ENCODE results near the gene ABCC4.

ABCC4 gene

DNA sequence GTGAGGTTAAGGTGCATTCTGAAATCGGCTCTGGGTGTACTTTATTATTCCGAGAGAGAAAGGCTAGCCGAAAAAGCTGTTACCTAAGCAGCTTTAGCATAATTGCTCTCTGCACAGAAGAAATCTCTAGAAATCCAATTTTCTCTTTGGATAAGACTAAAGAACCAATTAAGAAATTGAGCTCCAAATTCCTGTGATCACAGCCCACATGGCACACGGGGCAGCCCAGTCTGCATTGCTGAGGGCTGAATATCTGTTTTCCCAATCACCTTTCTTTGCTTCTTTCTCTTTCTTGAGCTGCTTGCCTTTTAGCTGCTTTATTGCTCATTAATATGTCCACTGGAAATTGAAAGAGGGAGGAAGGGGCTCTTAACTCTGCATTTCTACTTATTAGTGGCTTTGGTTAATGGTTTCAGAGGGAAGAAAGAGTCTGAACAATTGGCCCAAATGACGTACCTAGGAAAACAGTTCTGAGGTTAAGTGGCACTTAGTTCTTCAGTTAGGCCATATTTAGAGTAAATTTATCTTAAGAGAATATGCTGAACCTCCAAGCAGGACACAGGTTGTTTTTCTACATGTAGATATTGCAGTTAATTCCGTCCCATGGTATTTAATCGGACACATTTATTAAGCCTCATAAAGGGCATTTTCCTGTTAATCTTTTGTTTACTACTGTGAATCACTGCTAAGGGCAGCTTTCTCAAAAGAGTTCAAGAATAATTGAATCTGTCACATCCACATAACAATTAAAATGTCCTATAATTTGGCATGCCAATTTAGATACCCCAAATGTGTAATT is 265.7 kb downstream of the ABCC4 start:
- DNase-seq: no peak

- DNase-seq: no peak
These were observed 267.4 kb downstream of the ABCC4 start for GRCh38 chr13:95033890-95034289.

- DNase-seq: no peak
These were observed 269.1 kb downstream of the ABCC4 start for GRCh38 chr13:95032121-95032520.

GRCh38 chr13:95030821-95031343 is 270.4 kb downstream of the ABCC4 start:
- DNase-seq: no peak

- no peak for DNase-seq
These were observed 273.6 kb downstream of the ABCC4 start for GRCh38 chr13:95027638-95028037.

GRCh38 chr13:95025116-95025515 is 276.1 kb downstream of the ABCC4 start:
- no peak for DNase-seq

GRCh38 chr13:95023405-95023804 is 277.8 kb downstream of the ABCC4 start:
- DNase-seq: peak; percentile 10

DNA sequence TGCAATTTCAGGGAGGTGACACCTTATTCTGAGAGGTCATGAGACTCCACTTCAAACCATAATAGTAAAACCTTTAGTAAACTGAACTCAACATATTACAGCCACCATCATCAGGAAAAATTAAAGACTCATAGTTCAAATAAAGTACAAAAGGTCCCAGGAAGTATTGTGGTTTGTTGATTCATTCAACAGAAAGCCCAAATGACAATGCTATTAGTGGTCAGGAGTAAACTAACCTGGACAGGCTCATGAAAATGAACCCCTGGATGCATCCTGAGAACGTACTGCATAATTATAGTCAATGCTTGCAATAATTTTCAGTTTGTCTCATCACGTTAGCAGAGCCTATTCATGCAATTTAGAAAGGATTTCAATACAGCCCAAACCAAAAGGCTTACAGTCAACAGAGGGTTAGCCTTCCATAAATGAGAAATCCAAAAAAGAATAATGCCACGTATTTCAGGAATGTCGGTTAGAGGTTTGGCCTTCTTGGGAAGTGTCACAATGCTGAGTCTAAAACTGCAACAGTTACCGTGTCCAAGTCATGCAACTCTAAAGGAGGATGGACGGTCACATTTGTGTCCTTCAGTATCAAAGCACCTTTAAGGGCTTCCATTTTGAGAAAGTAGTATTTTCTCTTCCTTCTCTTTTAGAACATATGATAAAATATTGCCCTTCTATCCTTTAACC is 280.8 kb downstream of the ABCC4 start:
- DNase-seq: no peak

- DNase-seq: no peak
These were observed 281.4 kb downstream of the ABCC4 start for GRCh38 chr13:95019886-95020285.

DNA sequence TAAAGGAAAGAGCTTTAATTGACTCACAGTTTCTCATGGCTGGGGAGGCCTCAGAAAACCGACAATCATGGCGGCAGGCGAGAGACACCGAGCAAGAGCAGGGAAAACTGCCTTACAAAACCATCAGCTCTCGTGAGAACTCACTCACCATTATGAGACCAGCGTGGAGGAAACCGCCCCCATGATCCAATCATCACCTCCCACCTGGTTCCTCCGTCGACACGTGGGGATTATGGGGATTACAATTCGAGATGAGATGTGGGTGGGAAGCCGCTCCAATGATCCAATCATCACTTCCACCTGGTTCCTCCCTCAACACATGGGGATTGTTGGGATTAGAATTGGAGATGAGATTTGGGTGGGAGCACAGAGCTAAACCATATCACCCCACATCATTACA is 293.9 kb downstream of the ABCC4 start:
- no peak for DNase-seq

DNA sequence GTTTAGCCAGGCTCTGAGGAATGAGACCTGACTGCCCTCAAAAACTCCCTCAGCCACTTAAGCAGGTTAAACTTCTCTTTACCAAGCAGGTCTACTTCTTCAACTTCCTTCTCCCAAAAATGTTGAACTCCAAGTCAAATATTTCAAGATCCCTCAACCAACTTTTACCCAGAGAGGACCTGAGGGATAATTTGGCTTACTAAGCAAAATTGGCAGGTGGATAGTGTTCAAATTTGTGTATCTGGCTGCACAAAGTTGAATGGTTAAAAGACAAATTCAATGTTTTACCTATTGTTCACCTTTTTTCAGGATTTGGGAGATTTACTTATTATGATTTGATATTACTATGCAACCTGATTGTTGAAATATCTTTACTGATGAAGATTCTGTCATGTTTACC is 296.0 kb downstream of the ABCC4 start:
- no peak for DNase-seq

DNA sequence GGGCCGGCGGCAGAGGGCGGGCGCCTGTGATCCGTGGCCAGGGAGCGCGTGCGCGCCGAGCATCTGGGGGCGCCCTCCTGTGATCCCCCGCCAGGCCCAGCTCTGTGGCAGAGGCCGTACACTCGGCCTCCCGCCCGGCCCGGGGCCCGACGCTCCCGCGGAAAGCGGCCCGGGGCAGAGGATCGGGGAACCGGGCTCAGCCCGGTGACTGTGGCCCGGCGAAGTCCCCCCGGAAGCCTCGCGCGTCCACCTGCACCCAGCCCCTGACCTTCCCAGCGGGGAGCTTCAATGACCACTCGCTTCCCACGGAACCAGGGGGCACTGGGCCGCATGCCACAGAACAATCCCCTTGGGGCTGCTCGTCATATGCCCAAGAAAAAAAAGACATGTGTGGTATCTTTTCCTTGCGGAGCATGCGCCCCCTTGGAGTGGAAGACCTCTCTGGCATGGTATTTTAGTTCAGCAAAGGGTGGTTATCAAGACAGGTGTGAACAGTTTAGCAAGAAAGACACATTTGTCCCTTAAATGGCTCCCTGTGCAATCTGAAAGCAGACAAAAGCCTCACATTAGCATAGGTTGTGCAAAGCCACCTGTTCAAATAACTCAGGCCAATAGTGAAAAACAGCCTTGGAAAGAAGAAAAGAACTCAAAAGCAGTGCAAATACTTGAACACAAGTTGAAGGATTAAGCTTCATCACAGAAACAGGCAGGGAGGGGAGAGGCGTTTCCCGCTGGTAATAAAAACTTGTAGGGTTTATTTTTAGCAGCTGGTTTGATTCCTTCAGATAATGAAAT is 298.0 kb downstream of the ABCC4 start:
- DNase-seq: no peak

- no peak for DNase-seq
These were observed 299.1 kb downstream of the ABCC4 start for GRCh38 chr13:95002126-95002525.

DNA sequence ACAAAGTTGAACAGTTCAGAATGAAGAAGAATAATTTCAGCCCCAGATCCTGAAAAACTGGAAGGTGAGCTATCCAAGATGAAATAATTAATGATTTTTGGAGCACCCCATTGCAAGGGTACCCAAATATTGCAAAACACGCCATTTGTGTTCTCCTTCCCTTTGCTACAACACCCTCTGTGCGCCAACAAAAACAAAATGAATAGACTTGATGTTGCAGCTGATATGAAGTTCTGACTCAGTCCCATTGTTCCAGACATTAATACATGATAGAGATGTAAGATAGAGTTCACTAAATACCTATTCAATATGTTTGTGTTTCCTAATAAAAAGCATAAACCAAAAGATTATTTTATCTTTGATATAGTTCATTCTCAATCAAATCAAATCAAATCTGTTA is 301.4 kb downstream of the ABCC4 start:
- no peak for DNase-seq

- DNase-seq: no peak
These were observed 304.1 kb downstream of the ABCC4 start for GRCh38 chr13:94997126-94997525.

DNA sequence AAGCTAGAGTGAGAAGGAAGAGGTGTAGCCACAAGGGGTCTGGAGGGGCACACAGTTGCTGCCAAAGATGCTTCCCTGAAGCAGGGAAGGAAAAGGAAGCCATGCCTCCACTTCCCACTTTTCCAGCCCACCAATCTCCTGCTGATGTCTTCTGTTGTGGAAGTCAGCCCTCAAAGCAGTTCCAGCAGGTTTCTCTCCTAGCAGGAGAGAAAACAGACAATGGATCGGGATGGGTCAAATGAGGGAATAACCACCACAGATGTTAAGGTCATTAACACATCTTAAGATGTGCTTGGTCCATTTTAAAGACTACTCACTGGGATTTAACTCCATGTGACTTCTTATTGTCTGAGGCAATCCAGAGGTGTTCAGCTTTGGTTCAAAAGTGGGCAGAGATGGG is 304.8 kb downstream of the ABCC4 start:
- DNase-seq: no peak

DNA sequence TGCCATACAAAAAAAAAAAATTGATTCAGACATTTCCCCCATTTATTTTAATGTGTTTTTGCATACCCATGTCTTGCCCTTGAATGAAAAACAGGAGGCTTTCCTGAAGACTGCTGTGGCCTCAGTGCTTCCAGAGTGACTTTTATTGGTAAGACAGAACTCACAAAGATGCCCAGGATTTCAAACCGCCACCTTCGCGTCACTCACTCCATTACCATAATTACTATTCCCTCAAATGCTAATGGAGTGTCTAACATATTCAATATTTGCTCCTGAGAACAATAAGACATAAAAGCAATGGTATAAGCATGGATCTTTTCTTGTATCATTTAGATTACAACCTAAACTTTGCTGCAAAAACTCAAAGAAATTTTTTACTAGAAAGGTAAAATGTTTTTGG is 306.7 kb downstream of the ABCC4 start:
- DNase-seq: no peak

GRCh38 chr13:94993616-94994015 is 307.6 kb downstream of the ABCC4 start:
- DNase-seq: no peak

GRCh38 chr13:94992036-94992960 is 309.0 kb downstream of the ABCC4 start:
- no peak for DNase-seq

- no peak for DNase-seq
These were observed 312.6 kb downstream of the ABCC4 start for GRCh38 chr13:94988654-94989053.

DNA sequence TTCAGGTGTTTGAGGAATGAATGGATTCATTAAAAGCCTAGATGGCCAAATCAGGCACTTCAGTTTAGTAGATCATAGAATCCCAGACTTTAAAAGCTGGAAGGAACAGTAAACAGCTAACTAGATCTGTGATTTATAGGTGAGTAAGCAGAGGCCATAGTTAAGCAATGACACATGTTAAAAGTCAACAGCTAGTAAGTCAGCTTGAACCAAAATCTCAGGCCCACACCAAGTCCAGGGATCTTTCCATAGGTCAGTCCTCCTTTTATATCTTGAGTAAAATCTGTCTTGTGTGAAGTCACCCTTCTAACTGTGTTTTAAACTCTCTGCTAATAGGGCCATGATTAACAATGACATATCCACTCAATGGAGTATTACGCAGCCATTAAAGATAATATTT is 313.4 kb downstream of the ABCC4 start:
- DNase-seq: no peak

DNA sequence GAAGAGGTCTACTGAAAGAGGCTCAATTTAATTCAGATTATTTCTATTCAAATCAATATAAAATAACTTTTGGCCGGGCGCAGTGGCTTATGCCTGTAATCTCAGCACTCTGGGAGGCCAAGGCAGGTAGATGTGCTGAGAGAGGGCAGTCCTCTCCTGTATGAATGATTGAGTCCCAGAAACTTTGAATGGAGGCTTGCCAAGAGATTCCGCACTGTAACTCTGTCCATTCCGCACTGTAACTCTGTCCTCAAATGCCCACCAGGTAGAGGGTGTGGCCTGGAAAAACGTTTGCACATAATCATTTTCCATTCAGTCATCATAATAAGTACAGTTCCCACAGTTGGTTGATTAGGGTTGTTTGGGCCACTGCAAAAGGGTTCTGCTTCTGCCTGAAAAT is 314.2 kb downstream of the ABCC4 start:
- no peak for DNase-seq
